HG02973 (cell line): ENCODE results near the gene FOXP1.
"Not testable (repeated sequence)": the region's sequence is repeated elsewhere in the genome, so short reads cannot be mapped to it uniquely, and the experiment has no call there.

Experiments used
- ATAC-seq: cut with Tn5 transposase; IDR thresholded peaks from one replicate; pipeline ENCODE4 v1.9.1; 2021; ENCODE audit warnings: moderate library complexity; ENCODE audit not compliant: unreplicated experiment

Gene FOXP1

GRCh38 chr3:71030748-71031147 is 552.8 kb downstream of the FOXP1 start:
- ATAC-seq: no peak

DNA sequence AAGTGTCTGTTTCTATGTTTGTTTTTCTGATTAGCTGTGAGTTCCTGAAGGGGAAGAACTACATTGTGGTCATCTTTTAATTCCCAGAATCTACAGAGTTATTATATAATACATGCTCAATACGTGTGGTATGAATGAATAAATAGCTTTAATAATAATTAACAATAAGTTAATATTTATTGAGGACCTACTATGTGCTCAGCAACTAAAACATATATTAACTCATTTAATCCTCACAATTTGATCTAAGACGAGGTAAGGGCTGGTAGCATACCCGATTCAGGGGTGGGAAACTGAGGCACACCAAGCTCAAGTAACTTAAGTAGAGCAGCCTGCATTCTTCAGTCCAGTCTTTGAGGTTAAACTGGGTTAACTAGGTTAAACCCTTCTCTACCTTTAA is 553.8 kb downstream of the FOXP1 start:
- no peak for ATAC-seq

DNA sequence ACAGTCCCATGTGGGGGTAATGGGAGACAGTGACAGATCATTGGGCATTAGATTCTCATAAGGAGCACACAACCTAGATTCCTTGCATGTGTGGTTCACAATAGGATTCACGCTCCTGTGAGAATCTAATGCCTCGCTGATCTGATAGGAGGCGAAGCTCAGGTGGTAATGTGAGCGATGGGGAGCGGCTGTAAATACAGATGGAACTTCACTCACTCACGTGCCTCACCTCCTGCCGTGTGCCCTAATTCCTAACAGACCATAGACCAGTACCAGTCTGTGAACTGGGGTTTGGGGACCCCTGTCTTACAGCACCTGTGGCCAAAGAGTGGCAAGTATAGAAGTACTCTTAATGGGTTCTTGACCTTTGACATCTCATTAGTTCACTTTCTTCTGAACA is 554.7 kb downstream of the FOXP1 start:
- no peak for ATAC-seq

GRCh38 chr3:71028184-71028583 is 555.3 kb downstream of the FOXP1 start:
- ATAC-seq: no peak

- no peak for ATAC-seq
Measured at GRCh38 chr3:71026634-71027578, 556.6 kb downstream of the FOXP1 start.

DNA sequence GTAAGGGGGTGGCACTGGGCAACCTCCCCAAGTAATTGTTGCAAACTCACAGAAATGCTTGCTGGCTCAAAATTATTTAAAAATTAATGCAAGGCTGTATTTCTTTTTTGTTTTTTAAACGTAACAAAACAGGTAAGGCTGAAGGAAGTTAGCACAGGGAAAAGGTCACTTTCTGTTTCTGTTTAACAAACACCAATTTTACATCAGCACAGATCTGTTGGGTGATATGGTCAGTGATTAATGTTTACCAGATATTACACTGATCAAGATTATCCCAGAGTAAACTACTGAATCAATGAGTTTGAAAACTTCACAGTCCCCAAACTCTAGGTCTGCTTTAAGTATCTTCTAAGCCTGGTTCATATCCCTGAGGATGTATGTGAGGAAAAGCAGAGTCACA is 558.0 kb downstream of the FOXP1 start:
- ATAC-seq: no peak

DNA sequence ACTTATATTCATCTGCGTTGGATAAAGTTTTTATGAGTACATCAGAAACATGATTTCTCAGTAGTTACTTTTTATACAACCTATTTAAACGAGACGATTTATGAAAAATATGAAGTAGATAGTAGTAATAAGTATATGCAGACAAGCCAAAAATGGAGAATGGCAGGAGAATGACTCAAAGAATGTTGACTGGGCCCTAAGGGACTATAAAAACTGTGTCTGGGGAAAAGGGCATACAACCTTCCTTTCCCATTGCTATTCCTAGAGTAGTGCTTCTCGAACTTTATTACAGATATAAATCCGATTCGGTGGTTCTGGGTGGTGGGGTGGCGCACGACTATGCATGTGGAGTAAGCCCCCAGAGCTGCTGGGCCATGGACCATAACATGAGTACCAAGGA is 558.5 kb downstream of the FOXP1 start:
- ATAC-seq: no peak

DNA sequence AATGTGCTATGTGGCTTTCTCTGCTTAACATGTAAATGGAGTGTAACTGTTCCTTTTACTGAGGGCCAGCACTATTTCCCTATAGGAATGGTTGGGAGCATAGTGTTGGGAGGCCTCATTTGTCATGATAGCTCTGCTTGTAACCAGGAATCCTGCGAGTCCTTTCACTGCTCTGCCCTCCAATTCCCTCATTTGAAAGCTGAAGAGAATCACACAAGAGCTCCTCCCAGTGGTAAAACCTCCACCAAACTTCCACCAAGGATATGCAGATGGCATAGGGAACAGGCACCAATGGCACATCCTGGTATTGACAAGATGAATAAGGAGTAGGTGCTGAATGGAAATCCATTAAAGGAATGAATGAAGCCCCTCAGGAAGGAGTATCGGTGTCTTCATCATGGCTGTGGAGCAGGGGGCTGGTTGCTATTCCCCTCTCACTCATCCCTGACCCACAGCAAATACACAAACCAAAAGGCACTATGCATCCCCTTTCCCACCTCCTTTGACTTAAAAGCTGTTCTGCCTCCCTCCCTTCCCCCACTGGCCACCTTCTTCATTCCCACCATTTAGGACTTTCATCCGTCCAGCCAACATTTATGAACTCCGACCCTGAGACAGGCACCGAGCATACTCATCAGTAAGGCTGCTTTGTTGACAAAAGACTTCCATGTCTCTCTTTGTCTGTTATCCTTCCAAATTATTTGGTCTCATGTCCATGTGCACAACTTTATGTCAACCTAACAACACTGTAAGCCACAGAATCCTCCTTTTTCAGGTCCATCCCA is 560.8 kb downstream of the FOXP1 start:
- ATAC-seq: no peak

DNA sequence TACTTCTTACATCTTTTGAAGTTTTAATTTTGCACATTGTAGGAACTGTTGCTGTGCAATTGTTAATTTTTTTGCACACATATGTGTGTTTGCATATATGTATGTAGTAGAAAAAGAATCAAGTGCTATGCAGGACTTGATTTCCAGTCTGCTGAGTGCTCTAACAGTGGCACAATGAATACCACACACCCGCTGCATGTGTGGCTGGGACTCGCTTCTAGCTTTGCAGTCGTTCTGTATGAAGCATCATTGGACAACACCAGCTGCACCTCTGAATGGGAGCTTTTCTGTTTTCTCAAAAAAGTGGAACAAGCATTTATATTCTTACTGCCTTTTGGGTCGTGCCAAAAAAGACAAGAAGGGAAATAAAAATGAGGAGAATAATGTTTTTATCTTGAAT is 564.7 kb downstream of the FOXP1 start:
- ATAC-seq: no peak

- no peak for ATAC-seq
Measured at GRCh38 chr3:71016178-71016845, 567.2 kb downstream of the FOXP1 start.

DNA sequence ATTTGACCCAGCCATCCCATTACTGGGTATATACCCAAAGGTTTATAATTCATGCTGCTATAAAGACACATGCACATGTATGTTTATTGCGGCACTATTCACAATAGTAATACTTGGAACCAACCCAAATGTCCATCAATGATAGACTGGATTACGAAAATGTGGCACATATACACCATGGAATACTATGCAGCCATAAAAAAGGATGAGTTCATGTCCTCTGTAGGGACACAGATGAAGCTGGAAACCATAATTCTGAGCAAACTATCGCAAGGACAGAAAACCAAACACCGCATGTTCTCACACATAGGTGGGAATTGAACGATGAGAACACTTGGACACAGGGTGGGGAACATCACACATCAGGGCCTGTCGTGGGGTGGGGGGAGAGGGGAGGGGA is 568.9 kb downstream of the FOXP1 start:
- not testable (repeated sequence) for ATAC-seq

DNA sequence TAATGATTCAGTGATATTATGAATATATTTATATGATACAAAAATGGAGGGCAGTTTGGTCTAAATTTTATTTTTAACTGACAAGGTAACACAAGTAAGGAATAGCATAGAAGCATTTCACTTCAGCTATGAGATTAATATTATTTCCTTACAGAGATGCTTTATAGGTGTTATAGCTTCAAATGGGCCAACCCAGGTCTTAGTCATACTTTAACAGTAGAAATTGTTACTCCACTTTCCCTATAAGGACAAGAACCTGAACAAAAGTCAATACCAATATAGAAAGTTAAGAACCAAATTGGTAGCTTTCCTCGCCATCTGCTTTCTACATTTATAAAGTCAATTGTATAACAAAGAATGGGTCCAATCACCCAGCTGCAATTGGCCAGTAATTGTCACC is 570.6 kb downstream of the FOXP1 start:
- ATAC-seq: no peak

GRCh38 chr3:71011565-71012287 is 571.8 kb downstream of the FOXP1 start:
- ATAC-seq: peak; percentile 58

- ATAC-seq: peak; percentile 67
Measured at GRCh38 chr3:71010726-71011455, 572.6 kb downstream of the FOXP1 start.

GRCh38 chr3:71008350-71008935 is 575.1 kb downstream of the FOXP1 start:
- ATAC-seq: no peak

DNA sequence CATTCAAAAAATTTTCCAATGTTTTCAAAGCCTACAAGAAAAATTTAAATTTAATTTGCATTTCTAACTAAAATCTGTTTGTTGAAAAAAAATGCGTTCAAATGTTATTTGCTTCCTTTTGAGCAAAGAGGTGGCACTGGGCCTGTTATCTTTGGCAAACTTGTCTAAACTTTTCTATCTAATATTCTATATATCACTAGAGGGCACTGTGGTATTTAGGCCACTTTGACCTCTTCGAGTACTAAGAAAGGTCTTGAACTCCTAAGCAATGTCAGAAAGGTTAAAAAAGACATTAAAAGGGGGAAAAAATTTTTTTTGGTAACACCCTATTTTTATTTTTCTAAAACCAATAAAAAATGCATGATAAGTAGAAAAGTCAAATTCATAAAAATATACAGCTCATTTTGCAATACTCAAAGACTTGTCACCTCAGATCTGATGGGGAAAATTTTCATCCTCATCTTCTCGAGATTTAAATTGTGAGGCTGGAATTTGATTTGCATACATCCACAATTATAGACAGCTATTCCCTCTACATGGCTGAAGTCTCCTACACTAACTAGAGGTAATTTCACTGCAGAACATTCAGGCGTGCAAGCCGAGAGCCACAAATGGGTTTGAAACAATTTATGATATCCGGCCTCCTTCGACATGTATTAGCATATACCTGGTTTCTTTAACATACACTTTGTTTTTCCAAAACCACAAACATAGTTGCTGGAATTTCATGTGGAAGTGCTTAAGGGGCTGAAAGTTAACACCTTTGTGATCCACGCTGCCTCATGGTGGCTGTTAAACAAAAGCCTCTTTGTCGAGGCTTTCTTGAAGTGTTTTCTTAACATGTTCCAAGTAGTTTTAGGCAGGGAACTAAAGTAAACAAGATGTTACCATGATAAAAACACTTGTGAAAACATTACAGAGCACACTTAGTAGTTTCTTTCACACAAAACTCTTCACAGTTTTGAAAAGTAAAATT is 576.4 kb downstream of the FOXP1 start:
- no peak for ATAC-seq

- no peak for ATAC-seq
Measured at GRCh38 chr3:71005702-71006321, 577.7 kb downstream of the FOXP1 start.

- ATAC-seq: no peak
Measured at GRCh38 chr3:71003511-71003910, 580.0 kb downstream of the FOXP1 start.
